GM19467 (cell line): ENCODE results near the gene TP53I11.

Experiments
- ATAC-seq: cut with Tn5 transposase; IDR thresholded peaks from one replicate; pipeline ENCODE4 v1.9.1; 2021; ENCODE audit warnings: mild to moderate bottlenecking, moderate library complexity; ENCODE audit not compliant: unreplicated experiment

Gene TP53I11

GRCh38 chr11:44957776-44958564 lies 7.3 kb upstream of the TP53I11 start:
- no peak for ATAC-seq

GRCh38 chr11:44957040-44957515 lies 6.4 kb upstream of the TP53I11 start:
- ATAC-seq: no peak

GRCh38 chr11:44955015-44955738 lies 4.5 kb upstream of the TP53I11 start:
- no peak for ATAC-seq

- ATAC-seq: no peak
These were observed 3.6 kb upstream of the TP53I11 start for GRCh38 chr11:44954051-44954906.

- no peak for ATAC-seq
These were observed 2.0 kb upstream of the TP53I11 start for GRCh38 chr11:44952500-44953260.

- ATAC-seq: no peak
These were observed 1.4 kb upstream of the TP53I11 start for GRCh38 chr11:44952082-44952481.

- ATAC-seq: no peak
These were observed 555 bp downstream of the TP53I11 start for GRCh38 chr11:44950031-44950624.

- ATAC-seq: no peak
These were observed 1.3 kb downstream of the TP53I11 start for GRCh38 chr11:44949160-44950030.

GRCh38 chr11:44948155-44948554 lies 2.5 kb downstream of the TP53I11 start:
- ATAC-seq: no peak

- ATAC-seq: no peak
These were observed 3.6 kb downstream of the TP53I11 start for GRCh38 chr11:44947114-44947513.

GRCh38 chr11:44946263-44946662 lies 4.4 kb downstream of the TP53I11 start:
- no peak for ATAC-seq

- ATAC-seq: no peak
These were observed 5.0 kb downstream of the TP53I11 start for GRCh38 chr11:44945666-44946065.

GRCh38 chr11:44944853-44945235 lies 5.8 kb downstream of the TP53I11 start:
- no peak for ATAC-seq

- no peak for ATAC-seq
These were observed 6.4 kb downstream of the TP53I11 start for GRCh38 chr11:44944181-44944852.

GRCh38 chr11:44943696-44944095 lies 7.0 kb downstream of the TP53I11 start:
- no peak for ATAC-seq

- ATAC-seq: no peak
These were observed 7.6 kb downstream of the TP53I11 start for GRCh38 chr11:44943118-44943517.

- no peak for ATAC-seq
These were observed 8.4 kb downstream of the TP53I11 start for GRCh38 chr11:44942029-44942955.
